SHP77 (cell line): ENCODE data around the gene HKDC1.
"Not testable (repeated sequence)": the region's sequence is repeated elsewhere in the genome, so short reads cannot be mapped to it uniquely, and the experiment has no call there.

Experiments
- DNase-seq, 2 experiments: peaks; one replicate each; lab custom pipeline; 2025; lab: John Stamatoyannopoulos, UW

HKDC1 gene, protein sequence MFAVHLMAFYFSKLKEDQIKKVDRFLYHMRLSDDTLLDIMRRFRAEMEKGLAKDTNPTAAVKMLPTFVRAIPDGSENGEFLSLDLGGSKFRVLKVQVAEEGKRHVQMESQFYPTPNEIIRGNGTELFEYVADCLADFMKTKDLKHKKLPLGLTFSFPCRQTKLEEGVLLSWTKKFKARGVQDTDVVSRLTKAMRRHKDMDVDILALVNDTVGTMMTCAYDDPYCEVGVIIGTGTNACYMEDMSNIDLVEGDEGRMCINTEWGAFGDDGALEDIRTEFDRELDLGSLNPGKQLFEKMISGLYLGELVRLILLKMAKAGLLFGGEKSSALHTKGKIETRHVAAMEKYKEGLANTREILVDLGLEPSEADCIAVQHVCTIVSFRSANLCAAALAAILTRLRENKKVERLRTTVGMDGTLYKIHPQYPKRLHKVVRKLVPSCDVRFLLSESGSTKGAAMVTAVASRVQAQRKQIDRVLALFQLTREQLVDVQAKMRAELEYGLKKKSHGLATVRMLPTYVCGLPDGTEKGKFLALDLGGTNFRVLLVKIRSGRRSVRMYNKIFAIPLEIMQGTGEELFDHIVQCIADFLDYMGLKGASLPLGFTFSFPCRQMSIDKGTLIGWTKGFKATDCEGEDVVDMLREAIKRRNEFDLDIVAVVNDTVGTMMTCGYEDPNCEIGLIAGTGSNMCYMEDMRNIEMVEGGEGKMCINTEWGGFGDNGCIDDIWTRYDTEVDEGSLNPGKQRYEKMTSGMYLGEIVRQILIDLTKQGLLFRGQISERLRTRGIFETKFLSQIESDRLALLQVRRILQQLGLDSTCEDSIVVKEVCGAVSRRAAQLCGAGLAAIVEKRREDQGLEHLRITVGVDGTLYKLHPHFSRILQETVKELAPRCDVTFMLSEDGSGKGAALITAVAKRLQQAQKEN

DNA sequence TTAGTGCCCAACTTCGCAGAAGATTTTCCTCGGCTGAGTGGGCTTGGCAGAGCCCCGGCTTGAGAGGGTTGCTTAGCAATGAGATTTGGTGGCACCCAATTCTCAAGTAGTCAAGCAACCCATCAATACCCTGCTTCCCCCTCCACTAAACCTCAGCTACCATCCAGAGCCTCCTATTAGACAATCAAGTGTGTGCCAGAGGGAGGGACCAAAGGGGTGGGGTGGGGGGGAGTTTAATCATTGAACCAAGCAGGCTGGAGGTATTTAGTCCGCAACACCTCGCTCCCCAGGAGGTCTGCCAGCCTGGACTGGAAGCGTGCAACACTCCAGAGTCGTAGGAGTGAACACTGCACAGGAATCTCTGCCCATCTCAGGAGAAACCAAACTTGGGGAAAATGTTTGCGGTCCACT is at the start of gene HKDC1:
Gene HKDC1, plus strand, starts transcription at position 292 of the 411 bp plus-strand sequence. Its CDS starts 104 bp downstream, at position 396.
- no peak for DNase-seq

DNA sequence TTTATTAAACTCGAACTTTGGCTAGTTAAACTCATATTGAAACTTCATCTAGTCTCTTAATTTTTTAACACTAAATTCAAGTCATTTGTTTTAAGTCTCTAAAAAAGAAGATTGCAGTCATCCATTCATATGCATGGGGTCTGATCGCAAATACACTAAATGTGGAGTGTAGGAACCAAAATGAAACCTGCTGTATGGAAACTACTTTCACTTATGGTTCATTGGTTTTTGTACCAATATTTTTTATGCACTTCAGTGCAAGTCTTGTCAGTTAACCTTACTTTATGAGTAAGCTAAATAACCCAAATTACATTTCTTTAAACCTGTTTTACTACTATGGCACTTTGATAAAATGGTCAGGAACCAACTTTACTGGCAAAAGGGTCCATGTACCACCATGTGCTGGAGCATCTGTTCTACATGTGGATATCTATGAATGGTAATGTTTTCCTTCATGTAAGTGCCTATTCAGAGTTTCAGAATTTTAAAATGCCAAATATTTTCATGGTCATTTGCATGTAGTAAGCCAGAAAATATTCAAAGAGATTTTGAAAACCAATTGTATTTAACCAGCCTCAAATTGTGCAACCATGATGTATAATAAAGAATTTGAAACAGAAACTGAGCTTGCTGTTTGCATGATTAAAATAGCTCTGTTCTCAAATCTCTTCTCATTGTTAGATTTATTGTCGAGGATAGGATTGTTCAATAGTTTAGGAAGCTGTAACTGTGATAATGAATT is 47.7 kb upstream of the HKDC1 start:
- DNase-seq: no peak

DNA sequence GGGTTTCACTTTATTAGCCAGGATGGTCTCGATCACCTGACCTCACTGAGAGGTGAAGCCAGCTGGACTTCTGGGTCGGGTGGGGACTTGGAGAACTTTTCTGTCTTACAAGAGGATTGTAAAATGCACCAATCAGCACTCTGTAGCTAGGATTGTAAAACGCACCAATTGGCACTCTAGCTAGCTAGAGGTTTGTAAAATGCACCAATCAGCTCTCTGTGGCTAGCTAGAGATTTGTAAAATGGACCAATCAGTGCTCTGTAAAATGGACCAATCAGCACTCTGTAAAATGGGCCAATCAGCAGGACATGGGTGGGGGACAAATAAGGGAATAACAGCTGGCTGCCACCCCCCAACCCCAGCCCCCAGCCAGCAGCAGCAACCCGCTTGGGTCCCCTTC is 44.8 kb upstream of the HKDC1 start:
- not testable (repeated sequence) for DNase-seq

DNA sequence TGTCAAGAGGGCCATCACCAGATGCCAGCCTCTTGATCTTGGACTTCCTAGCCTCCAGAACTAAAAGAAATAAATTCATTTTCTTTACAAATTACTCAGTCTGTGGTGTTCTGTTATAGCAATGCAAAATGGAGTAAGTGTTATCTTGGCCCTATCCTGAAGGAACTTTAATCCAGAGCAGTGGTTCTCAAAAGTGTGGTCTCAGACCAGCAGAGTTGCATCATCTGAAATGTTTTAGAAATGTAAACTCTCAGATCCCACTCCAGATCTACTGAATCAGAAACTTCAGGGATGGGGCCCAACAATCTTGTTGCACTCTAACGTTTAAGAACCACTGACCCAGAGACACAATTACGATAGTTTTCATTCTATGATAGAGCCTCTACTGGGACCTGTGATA is 43.3 kb upstream of the HKDC1 start:
- DNase-seq: no peak

DNA sequence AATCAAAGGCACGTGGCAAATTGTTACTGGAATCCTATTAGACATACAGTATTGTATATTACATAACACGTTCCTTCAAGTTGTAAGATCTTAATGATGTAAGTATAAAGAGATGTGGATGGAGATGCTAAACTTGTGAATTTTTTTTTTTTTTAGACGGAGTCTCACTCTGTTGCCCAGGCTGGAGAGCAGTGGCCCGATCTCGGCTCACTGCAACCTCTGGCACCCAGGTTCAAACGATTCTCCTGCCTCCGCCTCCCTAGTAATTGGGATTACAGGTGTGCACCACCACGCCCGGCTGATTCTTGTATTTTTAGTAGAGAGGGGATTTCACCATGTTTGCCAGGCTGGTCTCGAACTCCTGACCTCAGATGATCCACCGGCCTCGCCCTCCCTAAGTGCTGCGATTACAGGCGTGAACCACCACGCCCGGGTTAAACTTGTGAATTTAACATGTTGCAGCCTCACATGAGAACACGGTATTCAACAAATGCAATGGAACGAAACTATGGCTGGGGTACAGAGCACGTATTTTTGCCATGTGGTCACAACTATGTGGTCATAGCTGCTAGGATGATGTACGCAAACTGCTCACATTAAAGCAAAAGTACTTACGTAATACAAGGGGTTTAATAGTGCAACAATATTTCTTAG is 40.9 kb upstream of the HKDC1 start:
- DNase-seq: no peak

DNA sequence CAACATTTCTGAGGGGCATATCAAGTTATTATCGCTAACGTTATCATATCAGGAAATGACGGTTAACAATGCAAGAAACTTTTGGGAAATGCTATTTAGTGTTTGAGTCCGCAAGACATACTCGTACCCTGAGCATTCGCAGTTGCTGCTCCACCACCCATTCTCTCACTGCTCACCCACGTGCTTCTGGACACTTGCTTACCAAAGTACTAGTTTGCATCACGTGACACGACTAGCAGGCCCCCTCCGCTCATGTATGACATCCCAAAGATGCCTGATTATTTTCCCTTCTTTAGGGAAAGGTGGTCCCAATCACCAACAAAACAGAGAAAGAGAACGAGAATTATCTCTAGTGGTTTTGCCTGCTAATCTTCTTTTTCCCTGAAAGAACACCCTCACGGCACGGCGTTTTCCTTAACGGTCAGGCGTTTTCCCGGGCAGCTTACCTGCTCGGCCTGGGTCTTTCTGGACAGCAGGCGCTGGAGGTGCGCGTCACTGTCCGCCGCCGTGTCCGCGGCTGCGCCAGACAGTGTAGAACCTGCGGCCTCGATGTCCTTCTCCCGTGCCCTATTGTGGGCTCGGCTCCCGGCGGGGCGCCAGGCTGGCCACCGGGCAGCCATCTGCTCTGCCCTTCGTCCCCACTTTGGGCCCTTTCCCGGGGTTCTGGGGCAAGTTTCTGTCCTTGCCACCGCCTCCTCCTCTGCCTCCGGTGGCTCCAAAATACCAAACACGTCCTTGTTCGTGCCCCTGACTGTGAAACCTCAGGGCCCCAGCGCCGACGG is 40.2 kb upstream of the HKDC1 start, which contains the start of gene SUPV3L1:
Gene SUPV3L1, plus strand, starts transcription at position 492 of the 782 bp plus-strand sequence. Its CDS starts 58 bp downstream, at position 550.
- DNase-seq: peak; percentile 82 to 92

DNA sequence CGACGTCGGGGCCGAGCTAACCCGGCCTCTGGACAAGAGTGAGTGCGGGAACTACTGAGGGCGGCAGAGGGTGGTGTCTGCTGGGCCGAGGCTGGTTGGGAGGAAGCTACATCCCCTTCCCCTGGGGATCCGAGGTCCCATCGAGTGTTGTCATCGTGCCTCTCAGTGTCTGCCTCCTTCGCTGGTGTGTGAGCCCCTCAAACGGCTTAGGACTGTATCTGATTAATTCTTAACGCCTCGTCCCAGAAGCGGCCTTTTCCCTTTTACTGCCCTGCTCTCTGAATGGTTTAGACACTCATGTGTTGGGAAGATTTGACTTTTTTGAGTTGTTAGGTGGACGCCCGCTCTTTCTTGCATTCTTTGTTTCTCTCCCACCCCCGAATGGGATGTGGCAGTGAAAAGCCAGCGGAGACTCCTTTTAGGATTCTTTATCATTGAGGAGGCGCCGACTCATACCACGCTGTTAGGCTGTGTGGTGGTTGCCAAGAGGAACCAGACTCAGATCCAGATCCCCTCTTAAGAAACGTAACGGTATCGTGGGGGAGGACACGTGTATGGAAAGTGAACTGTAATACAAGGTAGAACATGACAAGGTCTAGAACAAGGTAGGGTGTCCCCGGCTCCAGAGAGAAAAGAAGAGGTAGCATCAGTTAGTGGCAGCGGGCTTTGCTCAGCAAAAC is 39.5 kb upstream of the HKDC1 start:
- no peak for DNase-seq

DNA sequence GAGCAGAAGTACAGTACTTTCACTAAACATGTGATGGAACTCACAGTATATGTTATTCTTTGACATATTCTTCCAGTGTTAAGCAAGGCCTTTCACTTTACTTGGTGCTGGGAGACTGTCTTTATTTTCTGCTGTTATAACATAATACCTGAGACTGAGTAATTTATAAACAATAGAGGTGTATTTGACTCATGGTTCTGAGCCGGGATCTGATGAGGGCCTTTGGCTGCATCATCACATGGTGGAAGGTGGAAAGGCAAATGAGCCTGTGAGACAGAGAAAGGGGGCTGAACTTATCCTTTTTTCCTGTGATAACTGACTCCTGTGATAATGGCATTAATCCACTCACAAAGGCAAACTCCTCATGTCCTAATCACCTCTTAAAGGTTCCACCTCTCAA is 38.7 kb upstream of the HKDC1 start:
- no peak for DNase-seq

DNA sequence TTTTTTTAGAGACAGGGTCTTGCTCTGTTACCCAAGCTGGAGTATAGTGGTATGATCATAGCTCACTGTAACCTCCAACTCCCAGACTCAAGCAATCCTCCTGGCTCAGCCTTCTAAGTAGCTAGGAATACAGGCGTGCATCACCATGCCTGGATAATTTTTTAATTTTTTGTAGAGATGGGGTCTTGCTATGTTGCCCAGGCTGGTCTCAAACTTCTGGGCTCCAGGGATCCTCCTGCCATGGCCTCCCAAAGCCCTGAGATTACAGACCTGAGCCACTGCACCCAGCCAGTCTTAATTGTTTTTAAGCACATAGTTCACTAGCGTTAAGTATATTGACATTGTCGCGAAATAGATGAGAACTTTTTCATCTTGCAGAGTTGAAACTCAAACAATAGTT is 38.1 kb upstream of the HKDC1 start:
- no peak for DNase-seq

DNA sequence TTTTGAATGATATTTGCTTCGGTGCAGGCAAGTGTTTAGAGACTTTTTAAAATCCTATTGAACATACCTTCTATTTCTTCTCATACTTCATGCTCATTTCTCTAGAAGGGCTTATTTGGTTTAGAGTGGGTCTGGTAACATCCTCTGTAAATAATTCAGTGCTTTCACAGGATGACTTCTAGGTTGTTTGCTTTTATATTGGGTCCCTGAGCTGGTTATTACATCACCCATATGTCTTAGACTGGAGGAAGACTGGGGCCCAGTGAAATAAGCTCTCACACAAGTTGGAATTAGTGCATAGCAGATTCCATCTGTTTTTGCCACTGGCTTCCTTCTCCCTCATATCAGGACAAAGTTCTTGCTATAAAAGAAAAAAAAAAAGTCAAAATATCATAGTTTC is 33.6 kb upstream of the HKDC1 start:
- no peak for DNase-seq

DNA sequence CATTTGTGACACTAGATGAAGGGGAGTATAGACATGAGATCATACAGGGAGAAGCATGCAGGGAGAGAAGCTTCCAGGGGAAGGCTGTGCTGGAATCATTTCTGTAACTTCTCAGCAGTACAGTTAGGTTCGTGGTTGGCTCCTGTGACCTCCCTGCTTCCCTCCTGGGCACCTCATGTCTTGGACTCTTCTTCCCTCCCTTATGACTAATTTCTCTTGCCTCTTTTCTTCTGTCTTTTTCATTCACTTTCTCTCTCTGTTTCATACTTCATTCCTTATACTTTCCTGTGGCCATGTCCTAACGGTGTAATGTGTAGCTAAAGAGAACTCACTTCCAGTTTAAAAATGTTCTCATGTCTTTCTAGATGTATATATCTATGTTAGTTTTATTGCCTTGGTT is 19.1 kb upstream of the HKDC1 start:
- DNase-seq: no peak

DNA sequence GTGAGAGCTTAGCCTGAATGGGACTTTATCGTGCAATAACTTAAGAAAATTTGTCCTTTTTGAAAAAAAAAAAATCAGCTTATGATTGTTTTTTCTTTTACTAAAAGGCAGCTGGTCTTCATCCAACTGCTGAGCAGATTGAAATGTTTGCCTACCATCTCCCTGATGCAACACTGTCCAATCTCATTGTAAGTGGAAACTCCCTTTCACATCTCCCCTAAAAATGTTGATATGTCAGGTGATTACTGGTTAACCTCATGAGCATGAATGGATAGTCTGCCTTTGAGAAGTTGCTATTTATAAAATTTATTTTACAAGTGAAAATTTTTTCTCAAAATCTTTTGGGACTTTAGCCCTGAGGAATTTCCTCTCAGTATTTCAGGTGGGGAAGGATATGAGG is 17.8 kb upstream of the HKDC1 start:
- DNase-seq: no peak

DNA sequence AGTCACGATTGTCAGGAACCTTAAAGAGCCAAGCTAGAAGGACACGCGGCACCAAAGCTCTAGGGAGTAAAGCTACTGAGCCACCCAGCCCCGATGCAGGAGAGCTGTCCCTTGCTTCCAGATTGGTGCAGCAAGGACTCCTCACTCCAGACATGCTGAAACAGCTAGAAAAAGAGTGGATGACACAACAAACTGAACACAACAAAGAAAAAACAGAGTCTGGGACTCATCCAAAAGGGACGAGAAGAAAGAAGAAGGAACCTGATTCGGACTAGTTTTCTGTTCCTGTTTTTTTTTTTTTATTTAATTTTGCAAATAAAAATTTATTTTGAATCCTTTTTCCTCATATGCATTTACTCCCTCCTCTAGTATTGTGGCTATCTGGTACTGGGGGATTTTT is 11.4 kb upstream of the HKDC1 start:
- no peak for DNase-seq

DNA sequence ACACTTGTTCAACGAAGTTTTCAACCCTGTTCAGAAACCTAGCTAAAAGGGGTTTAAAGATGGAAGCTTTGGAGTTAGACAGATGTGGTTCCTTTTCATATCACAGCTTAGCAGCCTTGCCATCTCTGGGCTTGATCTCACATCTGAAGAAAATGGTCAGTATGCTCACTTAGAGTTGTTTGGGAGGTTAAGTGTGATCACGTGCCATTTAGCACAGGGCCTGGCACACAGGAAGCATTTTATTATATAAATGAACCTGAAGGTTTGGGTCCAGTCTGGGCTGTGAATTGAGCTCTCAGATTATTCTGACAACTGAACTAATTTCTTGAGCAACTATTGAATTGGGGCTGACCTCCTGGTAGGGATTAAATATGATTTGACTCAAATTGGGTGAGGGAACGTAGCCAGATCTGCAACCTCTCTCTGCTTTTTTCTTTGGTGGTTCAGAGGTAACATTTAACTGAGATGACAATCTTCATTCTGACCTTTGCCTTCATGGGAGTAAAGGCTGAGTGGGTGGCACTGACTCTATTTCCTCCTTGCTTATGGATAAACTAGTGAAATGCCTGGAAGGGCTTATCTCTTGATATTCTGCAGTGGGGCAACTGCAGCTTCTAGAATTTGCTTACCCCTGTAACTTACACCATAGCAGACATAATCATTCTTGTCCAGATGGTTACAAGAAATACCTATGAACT is 10.2 kb upstream of the HKDC1 start:
- DNase-seq: no peak

DNA sequence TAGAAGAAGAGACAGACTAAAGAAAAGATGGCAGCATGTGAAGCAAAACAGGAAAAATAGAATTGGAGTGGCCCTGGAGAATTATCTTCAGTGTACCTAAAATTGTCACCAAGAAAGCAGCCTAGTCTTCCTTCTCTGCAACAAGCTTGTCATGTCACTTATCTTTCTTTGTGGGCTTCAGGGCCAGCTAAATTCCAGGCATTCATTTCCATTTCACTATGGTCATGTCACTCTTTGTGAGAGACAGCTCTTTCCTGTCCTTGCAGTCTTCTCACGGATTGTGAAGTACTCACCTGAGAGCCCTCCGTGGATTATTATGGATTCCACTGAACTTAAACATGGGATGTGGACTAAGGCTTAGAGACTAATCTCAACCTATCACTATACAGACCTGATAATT is 9.0 kb upstream of the HKDC1 start:
- no peak for DNase-seq

DNA sequence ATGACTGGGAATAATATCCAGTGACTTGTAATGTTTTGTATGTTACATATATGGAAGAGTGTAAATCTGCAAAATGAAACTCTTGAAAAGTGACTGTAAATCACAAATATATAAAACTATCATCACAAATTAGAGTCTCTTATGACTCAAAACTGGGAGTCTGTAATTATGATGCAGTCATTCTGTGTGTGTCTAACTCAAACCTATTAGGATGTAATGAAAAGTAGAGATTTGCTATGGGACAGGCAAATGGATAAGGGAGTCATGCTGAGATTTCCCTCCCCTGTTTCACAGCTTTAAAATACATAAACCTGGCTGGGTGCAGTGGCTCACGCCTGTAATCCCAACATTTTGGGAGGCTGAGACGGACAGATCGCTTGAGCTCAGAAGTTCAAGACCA is 8.6 kb upstream of the HKDC1 start:
- DNase-seq: no peak

DNA sequence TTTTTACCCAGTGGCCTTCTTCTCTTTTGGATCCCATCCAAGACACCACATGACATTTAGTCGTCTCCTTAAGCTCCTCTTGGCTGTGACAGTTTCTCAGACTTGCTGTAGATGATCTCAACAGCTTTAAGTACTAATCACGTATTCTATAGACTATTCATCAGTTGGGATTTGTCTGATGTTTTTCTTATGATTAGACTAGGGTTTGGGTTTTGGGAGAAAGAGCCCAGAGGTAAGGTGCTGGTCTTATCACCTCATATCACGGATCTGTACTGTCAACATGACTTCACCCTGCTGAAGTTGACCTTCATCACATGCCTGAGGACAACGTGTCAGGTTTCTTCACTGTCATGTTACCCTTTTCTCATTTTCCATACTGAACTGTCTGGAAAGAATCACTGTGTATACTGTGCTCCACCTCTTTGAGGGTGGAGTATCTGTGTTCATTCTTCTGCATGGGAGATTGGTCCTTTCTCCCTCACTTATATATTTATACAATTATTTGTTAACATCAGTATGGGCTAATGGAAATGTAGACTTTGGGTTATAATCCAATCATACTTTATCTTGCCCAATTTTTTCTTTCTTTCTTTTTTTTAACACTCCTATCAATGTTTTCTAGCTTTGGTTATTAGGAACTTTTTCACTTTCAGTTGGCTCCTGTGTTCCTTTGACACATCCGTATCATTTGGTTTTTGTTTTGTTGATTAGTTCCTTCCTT is 6.4 kb upstream of the HKDC1 start:
- no peak for DNase-seq

DNA sequence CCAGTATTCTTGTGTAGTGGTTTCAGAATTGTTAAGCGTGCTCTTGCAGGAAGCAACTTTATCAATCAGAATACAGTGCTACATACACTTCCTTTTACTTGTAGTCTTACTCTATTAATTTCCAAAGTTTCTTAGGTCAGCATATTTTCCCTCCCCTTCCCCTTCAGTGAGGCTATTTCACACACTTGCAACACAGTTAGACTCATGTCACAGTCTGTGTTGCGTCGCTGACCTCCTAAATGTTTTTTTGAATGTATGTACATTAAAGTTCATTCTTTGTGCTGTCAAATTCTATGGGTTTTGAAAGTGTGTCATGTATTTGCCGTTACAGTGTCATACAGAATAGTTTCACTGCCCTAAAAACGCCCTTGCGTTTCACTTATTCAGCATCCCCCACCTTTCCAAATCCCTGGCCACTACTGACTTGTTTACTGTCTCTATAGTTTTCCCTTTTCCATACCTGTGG is 5.4 kb upstream of the HKDC1 start:
- DNase-seq: no peak
